Spleen (tissue), 11 donors: ENCODE measurements around the gene ERAP2. TPM values are rescaled to one million over a fixed set of nuclear protein-coding genes. Genes with fewer than 3 reads are reported as not detected.

ENCODE experiments used
- DNase-seq: peaks from one replicate; pipeline ENCODE4 v3.0.0-alpha.2; 2020
- H3K27ac ChIP-seq, 8 donors: fragments of 200-600 bp; sonication (generic) in 7 of 8; 1 replicate in 4 of 8; 2 replicates in 4 of 8; pipeline versions ENCODE4 v1.5.0 to v1.8.0; 2016 to 2021; ENCODE audit warnings: inconsistent platforms in 4 of 8, mild to moderate bottlenecking in 4 of 8, moderate library complexity in 1 of 8
- H3K27me3 ChIP-seq, 7 donors: fragments of 200-600 bp; sonication (generic) in 6 of 7; replicated peaks in 1 of 7; 1 replicate in 4 of 7; 2 replicates in 3 of 7; pipeline versions ENCODE4 v1.5.0 to v1.8.0; 2016 to 2021; ENCODE audit warnings: inconsistent platforms in 3 of 7, mild to moderate bottlenecking in 1 of 7
- H3K36me3 ChIP-seq, 6 donors: fragments of 200-600 bp; sonication (generic) in 5 of 6; 1 replicate in 4 of 6; 2 replicates in 2 of 6; pipeline versions ENCODE4 v1.5.0 to v1.8.0; 2016 to 2021; ENCODE audit warnings: inconsistent platforms in 2 of 6
- H3K4me1 ChIP-seq, 6 donors: fragments of 200-600 bp; sonication (generic) in 5 of 6; 1 replicate in 3 of 6; 2 replicates in 3 of 6; pipeline versions ENCODE4 v1.5.0 to v1.8.0; 2016 to 2021; ENCODE audit warnings: inconsistent platforms in 3 of 6
- H3K4me3 ChIP-seq, 8 donors: fragments of 200-600 bp; sonication (generic) in 7 of 8; 1 replicate in 4 of 8; 2 replicates in 4 of 8; pipeline versions ENCODE4 v1.5.0 to v1.8.0; 2016 to 2021; ENCODE audit warnings: inconsistent platforms in 4 of 8, mild to moderate bottlenecking in 4 of 8, moderate library complexity in 2 of 8
- H3K9me3 ChIP-seq, 8 donors: fragments of 200-600 bp; sonication (generic) in 7 of 8; 1 replicate in 4 of 8; 2 replicates in 4 of 8; pipeline versions ENCODE4 v1.5.0 to v1.8.0; 2016 to 2021; ENCODE audit warnings: inconsistent platforms in 4 of 8
- POLR2A ChIP-seq, 3 donors: fragments of 450-650 bp; IDR thresholded peaks; one replicate each; pipeline ENCODE4 v1.5.1; 2017; ENCODE audit warnings: antibody characterized with exemption in 3 of 3, mild to moderate bottlenecking in 1 of 3
- POLR2AphosphoS5 ChIP-seq, 3 donors: sonication (generic); formaldehyde crosslinking; IDR thresholded peaks; one replicate each; pipeline ENCODE4 v1.5.1; 2017; ENCODE audit warnings: antibody characterized with exemption in 3 of 3
- WGBS, 5 donors: extraction: QIAGEN DNeasy Blood & Tissue Kit in 3 of 5; methylation state at CpG; one replicate each; pipeline versions ENCODE4 v1.1.5 to v1.1.7; 2013 to 2018; 5-methylcytosine and 5-hydroxymethylcytosine counted together
- intact Hi-C: fragments of 100-400 bp; cut with DNase I; formaldehyde crosslinking; loops from one replicate; pipeline ENCODE4 v1.15.0; 2023; ENCODE audit warnings: low total_unique reads
- polyA plus RNA-seq, 3 donors: library from polyadenylated mRNA; stranded (reverse); fragments of 200-250 nt; gene quantifications; one replicate each; pipeline ENCODE4 v1.2.1, GENCODE V29; 2013
- total RNA-seq, 7 donors: library from RNA; depleted of rRNA in 3 of 7; stranded (reverse); fragments of >200 nt in 3 of 7; fragmentation: NEBNext Ultra II Directional in 4 of 7; extraction: Animal tissue kit (Norgen Biotek cat#: 25700) in 4 of 7; gene quantifications; one replicate each; pipeline versions ENCODE4 v1.1.0 to v1.2.1, GENCODE V29; 2016 to 2021
- TF ChIP-seq, protein P1 (sequence below), 11 experiments: fragments of 200-600 bp in 7 of 11; fragments of 450-650 bp in 4 of 11; sonication (generic) in 4 of 11; IDR thresholded peaks in 8 of 11; conservative IDR thresholded peaks in 3 of 11; 1 replicate in 7 of 11; 2 replicates in 4 of 11; pipeline versions ENCODE4 v1.4.0 to v1.8.0; 2016 to 2021; ENCODE audit warnings: antibody characterized with exemption in 11 of 11, inconsistent platforms in 4 of 11, mild to moderate bottlenecking in 1 of 11
- donor health status: healthy with polysubstance abuse.
- donor health status: DM: no; HTN: no; CAD: no; lungs with moderate emphysema.
- donor health status: DM: no; HTN: no; CAD: no.
- donor health status: Bipolar disorder and iron deficiency.
- donor health status: healthy.
- donor health status: DM: no; HTN: no; CAD: no.
- donor health status: DM: yes; HTN: yes; CAD: no.

ERAP2 gene
- total and polyA plus RNA-seq, 10 donors, result 10.6 to 91.8 (median 56.6) TPM

DNA sequence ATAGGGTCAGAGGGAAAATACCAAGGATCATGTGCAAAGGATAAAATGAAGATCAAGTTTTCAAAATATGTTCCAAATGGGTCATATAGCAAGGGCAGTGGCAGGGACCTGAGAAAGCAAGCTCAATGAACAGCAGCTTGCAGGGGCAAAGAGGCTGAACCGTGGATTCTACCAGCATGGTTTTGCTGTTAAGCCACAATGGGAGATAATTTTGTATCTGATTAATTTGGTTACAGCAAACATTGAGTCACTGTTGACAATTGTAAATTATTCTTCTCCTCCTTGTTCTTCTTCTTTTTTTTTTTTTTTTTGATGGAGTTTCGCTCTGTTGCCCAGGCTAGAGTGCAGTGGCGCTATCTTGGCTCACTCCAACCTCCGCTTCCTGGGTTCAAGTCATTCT lies 18.4 kb upstream of the ERAP2 start:
- 88 to 97% (median 93%) methylated on average over 4 of the region's 4 CpGs for WGBS, 5 donors
- DNase-seq, result no peak
- Histone ChIP-seq H3K36me3 (no peaks in the 10 kb centered on the region), H3K4me1 (peaks cover 0 to 8% (median 0%) of the 10 kb centered on the region in 6 donors), H3K9me3 (no peaks in the 10 kb centered on the region), H3K4me3 (no peak overlapping the region), H3K27ac (no peak overlapping the region), H3K27me3 (no peaks in the 10 kb centered on the region)
- TF ChIP-seq POLR2AphosphoS5 (IDR thresholded peaks at IDR 0.05) (no peak), POLR2A (IDR thresholded peaks at IDR 0.05) (no peak)
- TF ChIP-seq, protein P1, sequence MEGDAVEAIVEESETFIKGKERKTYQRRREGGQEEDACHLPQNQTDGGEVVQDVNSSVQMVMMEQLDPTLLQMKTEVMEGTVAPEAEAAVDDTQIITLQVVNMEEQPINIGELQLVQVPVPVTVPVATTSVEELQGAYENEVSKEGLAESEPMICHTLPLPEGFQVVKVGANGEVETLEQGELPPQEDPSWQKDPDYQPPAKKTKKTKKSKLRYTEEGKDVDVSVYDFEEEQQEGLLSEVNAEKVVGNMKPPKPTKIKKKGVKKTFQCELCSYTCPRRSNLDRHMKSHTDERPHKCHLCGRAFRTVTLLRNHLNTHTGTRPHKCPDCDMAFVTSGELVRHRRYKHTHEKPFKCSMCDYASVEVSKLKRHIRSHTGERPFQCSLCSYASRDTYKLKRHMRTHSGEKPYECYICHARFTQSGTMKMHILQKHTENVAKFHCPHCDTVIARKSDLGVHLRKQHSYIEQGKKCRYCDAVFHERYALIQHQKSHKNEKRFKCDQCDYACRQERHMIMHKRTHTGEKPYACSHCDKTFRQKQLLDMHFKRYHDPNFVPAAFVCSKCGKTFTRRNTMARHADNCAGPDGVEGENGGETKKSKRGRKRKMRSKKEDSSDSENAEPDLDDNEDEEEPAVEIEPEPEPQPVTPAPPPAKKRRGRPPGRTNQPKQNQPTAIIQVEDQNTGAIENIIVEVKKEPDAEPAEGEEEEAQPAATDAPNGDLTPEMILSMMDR (IDR thresholded peaks at IDR 0.05 in 8 of 11, conservative IDR thresholded peaks at IDR 0.05 in 3 of 11), result no peak
- intact Hi-C loops, result no loop called here

DNA sequence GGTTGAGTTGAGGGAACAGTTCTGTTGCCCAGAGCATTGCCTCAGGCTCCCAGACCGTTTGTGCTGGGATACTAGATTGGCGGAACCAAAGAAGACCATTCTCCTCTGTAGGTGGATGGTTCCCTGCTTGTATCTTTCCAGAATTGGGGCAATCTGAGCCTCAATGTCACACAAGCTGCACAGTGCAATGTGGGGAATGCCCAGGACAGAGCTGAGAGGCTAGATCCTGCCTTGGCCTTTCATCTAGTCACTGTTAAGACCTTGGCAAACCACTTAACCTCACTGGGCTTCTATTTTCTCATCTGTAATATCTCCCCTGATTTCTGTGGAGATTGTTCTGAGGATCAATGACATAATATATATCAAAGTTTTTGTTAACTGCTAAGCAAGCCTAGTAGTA lies 16.9 kb upstream of the ERAP2 start:
- TF ChIP-seq POLR2AphosphoS5 (IDR thresholded peaks at IDR 0.05) (no peak), POLR2A (IDR thresholded peaks at IDR 0.05) (no peak)
- TF ChIP-seq, protein P1 (IDR thresholded peaks at IDR 0.05 in 8 of 11, conservative IDR thresholded peaks at IDR 0.05 in 3 of 11), result no peak
- Histone ChIP-seq H3K36me3 (no peaks in the 10 kb centered on the region), H3K4me3 (no peak overlapping the region), H3K9me3 (no peaks in the 10 kb centered on the region), H3K27ac (no peak overlapping the region), H3K4me1 (peaks cover 0 to 8% (median 0%) of the 10 kb centered on the region in 6 donors), H3K27me3 (no peaks in the 10 kb centered on the region)
- intact Hi-C loops, result no loop called here
- DNase-seq, result no peak
- WGBS, 5 donors, result 86 to 100% (median 96%) methylated on average over 2 of the region's 2 CpGs

DNA sequence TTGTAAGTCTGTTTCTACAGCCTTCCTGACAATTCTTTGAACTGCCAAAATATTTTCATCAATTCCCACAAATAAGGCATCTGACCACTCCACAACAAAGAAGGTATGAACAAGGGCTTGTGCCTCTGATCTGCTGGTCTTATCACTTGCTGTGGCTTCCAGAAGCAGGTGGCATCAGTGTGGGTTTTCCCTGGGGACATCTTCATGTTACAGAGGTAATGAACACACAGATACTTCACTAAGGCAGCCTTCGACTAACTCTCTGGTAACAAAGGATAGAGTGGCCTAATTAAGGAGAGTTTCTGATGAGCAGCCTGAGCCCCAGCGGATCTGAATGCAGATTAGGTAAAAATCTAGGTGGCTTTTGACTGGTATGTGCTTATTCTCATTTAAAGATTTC lies 15.2 kb upstream of the ERAP2 start:
- TF ChIP-seq, protein P1 (IDR thresholded peaks at IDR 0.05 in 8 of 11, conservative IDR thresholded peaks at IDR 0.05 in 3 of 11), result no peak
- TF ChIP-seq POLR2AphosphoS5 (IDR thresholded peaks at IDR 0.05), result no peak
- TF ChIP-seq POLR2A (IDR thresholded peaks at IDR 0.05), result no peak
- H3K27me3 ChIP-seq, result no peaks in the 10 kb centered on the region
- WGBS, 5 donors, result 62 to 88% (median 76%) methylated on average over 2 of the region's 2 CpGs
- intact Hi-C loops, result no loop called here
- H3K4me1 ChIP-seq, result no peaks in the 10 kb centered on the region
- DNase-seq, result no peak
- H3K9me3 ChIP-seq, result no peaks in the 10 kb centered on the region
- H3K27ac ChIP-seq, result no peak overlapping the region
- H3K36me3 ChIP-seq, result no peaks in the 10 kb centered on the region
- H3K4me3 ChIP-seq, result no peak overlapping the region

DNA sequence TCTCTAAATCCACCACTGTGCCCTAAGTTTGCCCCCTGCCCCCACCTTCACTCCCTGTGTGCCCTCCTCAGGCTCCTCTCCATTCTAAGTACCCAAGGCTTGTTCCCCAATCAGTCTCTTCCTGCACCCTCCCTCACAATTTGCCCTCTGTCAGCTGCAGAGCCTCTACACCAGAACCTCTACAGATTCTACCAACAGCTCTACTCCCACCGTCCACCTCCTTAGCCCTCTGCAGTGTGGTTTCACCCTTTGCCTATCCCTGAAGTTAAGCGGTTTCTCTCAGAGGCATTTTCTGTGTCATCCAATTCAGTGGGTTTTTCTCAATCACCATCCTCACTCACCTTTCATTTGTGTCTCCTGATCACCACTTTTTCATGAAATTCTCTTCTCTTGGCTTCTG lies 13.2 kb upstream of the ERAP2 start:
- Histone ChIP-seq H3K4me1 (no peaks in the 10 kb centered on the region), H3K4me3 (no peak overlapping the region), H3K27me3 (no peaks in the 10 kb centered on the region), H3K27ac (no peak overlapping the region), H3K9me3 (no peaks in the 10 kb centered on the region), H3K36me3 (no peaks in the 10 kb centered on the region)
- no peak for DNase-seq
- no peak for TF ChIP-seq POLR2AphosphoS5 (IDR thresholded peaks at IDR 0.05)
- TF ChIP-seq POLR2A (IDR thresholded peaks at IDR 0.05), result no peak
- TF ChIP-seq, protein P1 (IDR thresholded peaks at IDR 0.05 in 8 of 11, conservative IDR thresholded peaks at IDR 0.05 in 3 of 11), result no peak
- 86 to 98% (median 94%) methylated on average over 2 of the region's 2 CpGs for WGBS, 5 donors
- intact Hi-C loops, result no loop called here
